Endothelial cell (in vitro differentiated cells): ENCODE measurements around the gene SPON1. TPM values are rescaled to one million over a fixed set of nuclear protein-coding genes. Genes with fewer than 3 reads are reported as not detected.

Source experiments
- DNase-seq: peaks from one replicate; pipeline ENCODE4 v3.0.0; 2021; ENCODE audit warnings: low spot score
- H3K27ac Mint-ChIP-seq: one replicate; pipeline ENCODE4 v1.8.0; 2021; ENCODE audit warnings: mixed read lengths, inconsistent platforms; ENCODE audit not compliant: unreplicated experiment
- H3K27me3 Mint-ChIP-seq: one replicate; pipeline ENCODE4 v1.8.0; 2021; ENCODE audit warnings: mild to moderate bottlenecking, moderate library complexity, mixed read lengths, inconsistent platforms; ENCODE audit not compliant: unreplicated experiment
- H3K36me3 Mint-ChIP-seq: one replicate; pipeline ENCODE4 v1.8.0; 2021; ENCODE audit warnings: mild to moderate bottlenecking, low read depth, mixed read lengths, inconsistent platforms; ENCODE audit not compliant: unreplicated experiment
- H3K4me1 Mint-ChIP-seq: one replicate; pipeline ENCODE4 v1.8.0; 2021; ENCODE audit warnings: mild to moderate bottlenecking, mixed read lengths, inconsistent platforms; ENCODE audit not compliant: unreplicated experiment
- H3K4me3 Mint-ChIP-seq: one replicate; pipeline ENCODE4 v1.8.0; 2021; ENCODE audit warnings: mild to moderate bottlenecking, mixed read lengths, inconsistent platforms; ENCODE audit not compliant: unreplicated experiment
- H3K9me3 Mint-ChIP-seq: one replicate; pipeline ENCODE4 v1.8.0; 2021; ENCODE audit warnings: mixed read lengths, inconsistent platforms; ENCODE audit not compliant: unreplicated experiment
- total RNA-seq: library from RNA; stranded (reverse); fragmentation: NEBNext Ultra II Directional; extraction: Animal tissue kit (Norgen Biotek cat#: 25700); gene quantifications from one replicate; pipeline ENCODE4 v1.2.1, GENCODE V29; 2021; ENCODE audit not compliant: unreplicated experiment
- TF ChIP-seq, protein P1 (sequence below): fragments of 200-600 bp; sonication (generic); IDR thresholded peaks from one replicate; pipeline ENCODE4 v1.5.0; 2021; ENCODE audit warnings: antibody characterized with exemption; ENCODE audit not compliant: unreplicated experiment

Gene SPON1
- total RNA-seq, 1 donor from 2014 or later, result 120 TPM

DNA sequence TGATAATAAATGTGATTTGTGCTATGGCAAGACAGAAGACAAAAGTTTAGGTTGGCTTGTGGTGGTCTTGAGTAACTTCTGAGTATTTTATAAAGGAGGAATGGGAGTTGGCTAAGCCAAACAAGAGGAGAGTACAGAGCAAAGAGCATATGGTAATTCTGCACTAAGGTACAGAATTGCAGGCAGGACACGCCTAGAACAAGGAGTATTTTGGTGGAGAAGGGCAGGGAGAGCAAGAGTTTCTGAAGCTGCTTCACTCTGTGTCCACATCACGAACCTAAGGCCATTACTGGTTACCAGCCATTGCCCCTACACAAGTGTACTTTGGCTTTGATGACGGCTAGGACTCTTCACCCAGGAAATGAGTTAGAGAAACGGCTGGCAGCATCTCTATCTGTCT, 170.9 kb downstream of the SPON1 start:
- no peak for DNase-seq
- H3K27me3 Mint-ChIP-seq, result peaks cover 2% of the 10 kb centered on the region
- TF ChIP-seq, protein P1, sequence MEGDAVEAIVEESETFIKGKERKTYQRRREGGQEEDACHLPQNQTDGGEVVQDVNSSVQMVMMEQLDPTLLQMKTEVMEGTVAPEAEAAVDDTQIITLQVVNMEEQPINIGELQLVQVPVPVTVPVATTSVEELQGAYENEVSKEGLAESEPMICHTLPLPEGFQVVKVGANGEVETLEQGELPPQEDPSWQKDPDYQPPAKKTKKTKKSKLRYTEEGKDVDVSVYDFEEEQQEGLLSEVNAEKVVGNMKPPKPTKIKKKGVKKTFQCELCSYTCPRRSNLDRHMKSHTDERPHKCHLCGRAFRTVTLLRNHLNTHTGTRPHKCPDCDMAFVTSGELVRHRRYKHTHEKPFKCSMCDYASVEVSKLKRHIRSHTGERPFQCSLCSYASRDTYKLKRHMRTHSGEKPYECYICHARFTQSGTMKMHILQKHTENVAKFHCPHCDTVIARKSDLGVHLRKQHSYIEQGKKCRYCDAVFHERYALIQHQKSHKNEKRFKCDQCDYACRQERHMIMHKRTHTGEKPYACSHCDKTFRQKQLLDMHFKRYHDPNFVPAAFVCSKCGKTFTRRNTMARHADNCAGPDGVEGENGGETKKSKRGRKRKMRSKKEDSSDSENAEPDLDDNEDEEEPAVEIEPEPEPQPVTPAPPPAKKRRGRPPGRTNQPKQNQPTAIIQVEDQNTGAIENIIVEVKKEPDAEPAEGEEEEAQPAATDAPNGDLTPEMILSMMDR, result no peak
- peaks cover 5% of the 10 kb centered on the region for H3K9me3 Mint-ChIP-seq
- no peaks in the 10 kb centered on the region for H3K4me1 Mint-ChIP-seq
- peaks cover 32% of the 10 kb centered on the region for H3K36me3 Mint-ChIP-seq
- no peak overlapping the region for H3K27ac Mint-ChIP-seq
- H3K4me3 Mint-ChIP-seq, result no peak overlapping the region

DNA sequence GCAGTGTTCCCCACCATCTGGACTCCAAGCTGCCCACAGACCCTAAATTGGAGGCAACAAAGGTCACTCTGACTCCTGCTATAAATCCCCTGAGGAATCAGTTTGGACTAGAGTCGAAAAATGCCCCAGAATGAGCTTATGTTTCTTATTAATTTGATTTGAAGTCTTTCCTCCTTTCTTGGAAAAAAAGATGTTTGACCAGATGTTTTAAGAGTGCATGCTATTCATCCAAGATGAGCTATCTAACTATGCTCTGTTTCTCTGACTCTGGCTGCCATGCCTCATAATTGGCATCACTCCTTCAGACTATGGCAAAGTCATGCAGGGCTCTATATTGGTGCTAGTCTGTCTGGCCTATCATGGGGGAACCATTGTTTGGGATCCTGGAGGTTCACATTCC, 174.0 kb downstream of the SPON1 start:
- Mint-ChIP-seq H3K36me3 (peaks cover 25% of the 10 kb centered on the region), H3K4me3 (no peak overlapping the region), H3K27me3 (peaks cover 2% of the 10 kb centered on the region), H3K27ac (no peak overlapping the region), H3K9me3 (no peaks in the 10 kb centered on the region), H3K4me1 (no peaks in the 10 kb centered on the region)
- no peak for DNase-seq
- TF ChIP-seq, protein P1, result no peak

DNA sequence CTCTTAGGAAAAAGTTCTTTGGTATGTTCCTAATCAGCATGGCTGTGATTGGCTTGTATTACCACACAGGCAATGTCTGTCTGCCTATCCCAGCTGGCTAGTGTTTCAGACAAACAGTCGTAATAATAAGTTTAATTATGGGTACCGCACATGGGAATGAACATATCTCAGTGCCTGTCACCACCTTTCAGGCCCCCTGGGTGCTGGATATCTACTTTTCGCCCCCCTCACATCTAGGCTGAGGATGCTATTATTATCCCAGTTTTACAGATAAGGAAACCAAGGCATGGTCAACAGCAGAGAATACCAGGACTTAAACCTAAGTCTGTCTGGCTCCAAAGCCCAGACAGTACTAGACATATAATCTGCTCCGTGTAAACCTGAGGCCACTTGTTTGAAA, 174.8 kb downstream of the SPON1 start:
- Mint-ChIP-seq H3K4me1 (no peaks in the 10 kb centered on the region), H3K36me3 (peaks cover 32% of the 10 kb centered on the region), H3K9me3 (no peaks in the 10 kb centered on the region), H3K27me3 (no peaks in the 10 kb centered on the region), H3K27ac (no peak overlapping the region), H3K4me3 (no peak overlapping the region)
- TF ChIP-seq, protein P1, result no peak
- no peak for DNase-seq

DNA sequence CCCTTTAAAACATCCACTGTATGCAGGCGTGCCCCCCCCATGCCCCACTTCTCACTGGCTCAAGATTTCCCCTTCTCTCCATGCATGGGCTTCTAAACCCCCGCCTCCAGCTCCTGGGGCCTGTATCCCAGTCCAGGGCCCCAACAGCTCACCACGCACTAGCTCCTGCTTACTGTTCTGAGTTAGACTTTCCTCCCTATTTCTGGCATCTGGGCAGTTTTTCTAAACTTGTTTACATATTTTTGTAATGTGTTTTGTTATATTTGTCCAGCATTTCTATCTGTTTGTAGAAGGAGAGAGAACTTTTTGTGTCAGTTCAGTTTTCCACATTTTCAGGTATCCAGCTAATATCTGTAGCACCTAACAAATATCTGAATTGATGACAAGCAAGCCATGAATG, 178.5 kb downstream of the SPON1 start:
- Mint-ChIP-seq H3K4me3 (no peak overlapping the region), H3K27ac (no peak overlapping the region), H3K4me1 (no peaks in the 10 kb centered on the region), H3K36me3 (peaks cover 28% of the 10 kb centered on the region), H3K27me3 (no peaks in the 10 kb centered on the region), H3K9me3 (no peaks in the 10 kb centered on the region)
- TF ChIP-seq, protein P1, result no peak
- DNase-seq, result no peak

DNA sequence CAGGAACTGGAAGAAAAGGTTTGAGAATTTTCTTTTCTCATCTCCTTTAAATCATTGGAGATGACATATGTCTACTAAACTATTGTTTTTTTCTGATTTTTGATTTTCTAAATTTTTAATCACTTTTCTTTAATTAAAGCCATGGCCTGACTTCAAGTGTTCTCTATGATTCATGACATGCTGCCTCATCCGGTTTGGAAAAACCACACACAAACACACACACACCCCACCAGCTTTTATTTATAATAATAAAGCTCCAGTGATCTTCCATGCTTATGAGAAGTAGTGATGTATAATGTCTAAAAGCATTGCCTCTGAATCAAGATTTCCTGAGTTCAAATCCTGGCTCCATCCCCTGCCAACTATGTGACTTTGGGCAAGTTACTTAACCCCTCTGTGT, 179.2 kb downstream of the SPON1 start:
- DNase-seq, result no peak
- Mint-ChIP-seq H3K27ac (no peak overlapping the region), H3K4me3 (no peak overlapping the region), H3K27me3 (no peaks in the 10 kb centered on the region), H3K36me3 (peaks cover 26% of the 10 kb centered on the region), H3K4me1 (no peaks in the 10 kb centered on the region), H3K9me3 (no peaks in the 10 kb centered on the region)
- TF ChIP-seq, protein P1, result no peak
